ENCODE data around the gene SOCS3.
A peak's percentile ranks its signal among the peaks of the same experiment; 100 is the strongest.
"Not testable (repeated sequence)": the region's sequence is repeated elsewhere in the genome, so short reads cannot be mapped to it uniquely, and the experiment has no call there.

The SOCS3 gene

DNA sequence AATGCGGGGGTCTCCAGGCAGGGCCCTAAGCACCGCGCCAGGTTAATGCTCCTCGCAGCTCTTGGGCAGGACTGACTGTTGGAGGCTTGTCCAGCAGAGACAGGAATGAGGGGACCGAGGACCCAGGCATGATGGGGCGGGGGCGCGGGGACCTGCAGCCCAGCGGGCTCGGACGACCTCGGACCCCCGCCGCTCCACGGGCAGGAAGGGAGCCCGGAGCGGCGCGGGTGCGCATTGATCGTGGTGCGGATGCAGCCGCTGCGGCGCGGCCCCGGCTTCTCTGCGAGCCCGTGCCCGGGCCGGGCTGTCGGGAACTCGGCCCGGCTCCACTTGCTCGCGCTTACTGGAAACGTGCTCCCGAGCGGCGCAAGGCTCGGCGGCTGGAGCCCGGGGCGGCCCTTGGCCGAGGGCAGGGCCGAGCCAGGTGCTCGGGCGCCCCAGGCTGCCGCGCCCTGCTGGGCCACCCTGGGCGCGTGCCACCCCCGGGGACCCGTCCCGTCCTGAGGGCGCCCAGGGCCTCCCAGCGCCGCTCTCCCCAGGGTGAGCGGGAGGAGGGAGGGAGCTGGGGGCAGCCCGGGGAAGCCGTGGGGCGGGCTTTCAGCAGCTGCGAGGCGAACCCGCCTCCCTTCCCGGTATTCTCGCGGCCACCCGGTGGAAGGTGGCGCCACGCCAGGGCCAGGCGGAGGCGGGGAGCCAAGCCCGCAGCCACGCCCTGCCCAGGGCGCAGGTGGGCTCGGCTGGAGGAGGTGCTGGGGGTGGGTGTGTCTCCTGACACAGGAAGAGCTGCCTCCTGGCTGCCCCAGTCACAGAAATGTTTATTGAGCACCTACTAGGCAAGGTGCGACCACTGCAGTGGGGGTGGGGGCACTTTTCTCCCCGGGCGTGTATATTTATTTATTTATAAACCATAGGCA lies 45.9 kb downstream of the SOCS3 start:
- Histone ChIP-seq H3K27ac (ENCODE audit: low read length) (peak overlapping the region; percentile 99), H2AFZ (ENCODE audit: low read depth, low read length) (no peak overlapping the region), H3K9ac (ENCODE audit: low read length) (peak overlapping the region; percentile 92), H3K79me2 (ENCODE audit: low read length) (peaks cover 3% of the 10 kb centered on the region; the same call in 1 of the 2 replicates), H4K20me1 (ENCODE audit: insufficient read depth, low read length) (no peaks in the 10 kb centered on the region), H3K36me3 (replicated peaks; ENCODE audit: low read depth, low read length) (no peaks in the 10 kb centered on the region), H3K4me3 (ENCODE audit: low read length) (peak overlapping the region; percentile 75), H3K27me3 (ENCODE audit: low read depth, low read length) (no peaks in the 10 kb centered on the region), H3K4me1 (ENCODE audit: low read length) (peaks cover 60% of the 10 kb centered on the region), H3K9me3 (ENCODE audit: insufficient read depth, low read length) (no peaks in the 10 kb centered on the region), H3K4me2 (ENCODE audit: low read length) (peak overlapping the region; percentile 87)
- TF ChIP-seq EZH2phosphoT487 (IDR thresholded peaks at IDR 0.05; ENCODE audit: low read depth), result no peak
- TF ChIP-seq, protein P1, sequence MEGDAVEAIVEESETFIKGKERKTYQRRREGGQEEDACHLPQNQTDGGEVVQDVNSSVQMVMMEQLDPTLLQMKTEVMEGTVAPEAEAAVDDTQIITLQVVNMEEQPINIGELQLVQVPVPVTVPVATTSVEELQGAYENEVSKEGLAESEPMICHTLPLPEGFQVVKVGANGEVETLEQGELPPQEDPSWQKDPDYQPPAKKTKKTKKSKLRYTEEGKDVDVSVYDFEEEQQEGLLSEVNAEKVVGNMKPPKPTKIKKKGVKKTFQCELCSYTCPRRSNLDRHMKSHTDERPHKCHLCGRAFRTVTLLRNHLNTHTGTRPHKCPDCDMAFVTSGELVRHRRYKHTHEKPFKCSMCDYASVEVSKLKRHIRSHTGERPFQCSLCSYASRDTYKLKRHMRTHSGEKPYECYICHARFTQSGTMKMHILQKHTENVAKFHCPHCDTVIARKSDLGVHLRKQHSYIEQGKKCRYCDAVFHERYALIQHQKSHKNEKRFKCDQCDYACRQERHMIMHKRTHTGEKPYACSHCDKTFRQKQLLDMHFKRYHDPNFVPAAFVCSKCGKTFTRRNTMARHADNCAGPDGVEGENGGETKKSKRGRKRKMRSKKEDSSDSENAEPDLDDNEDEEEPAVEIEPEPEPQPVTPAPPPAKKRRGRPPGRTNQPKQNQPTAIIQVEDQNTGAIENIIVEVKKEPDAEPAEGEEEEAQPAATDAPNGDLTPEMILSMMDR (IDR thresholded peaks at IDR 0.05; ENCODE audit: low read depth, low read length), result no peak

DNA sequence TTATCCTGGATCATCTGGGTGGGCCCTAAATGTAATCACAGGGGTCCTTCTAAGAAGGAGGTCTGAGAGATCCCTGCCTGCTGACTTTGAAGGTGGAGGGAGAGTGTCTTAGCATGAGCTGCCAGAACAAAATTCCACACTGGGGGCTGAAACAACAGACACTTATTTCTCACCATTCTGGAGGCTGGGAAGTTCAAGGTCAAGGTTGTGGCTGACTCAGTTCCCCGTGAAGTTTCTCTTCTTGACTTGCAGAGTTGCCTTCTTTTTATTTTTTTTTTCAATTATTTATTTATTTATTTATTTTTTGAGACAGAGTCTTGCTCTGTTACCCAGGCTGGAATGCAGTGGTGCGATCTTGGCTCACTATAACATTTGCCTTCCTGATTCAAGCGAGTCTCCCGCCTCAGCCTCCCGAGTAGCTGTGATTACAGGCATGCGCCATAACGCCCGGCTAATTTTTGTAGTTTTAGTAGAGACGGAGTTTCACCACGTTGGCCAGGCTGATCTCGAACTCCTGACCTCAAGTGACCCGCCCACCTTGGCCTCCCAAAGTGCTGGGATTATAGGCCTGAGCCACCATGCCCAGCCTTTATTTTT lies 50.1 kb downstream of the SOCS3 start:
- not testable (repeated sequence) for H4K20me1 ChIP-seq (ENCODE audit: insufficient read depth, low read length); H3K79me2 ChIP-seq (ENCODE audit: low read length); H2AFZ ChIP-seq (ENCODE audit: low read depth, low read length); H3K27ac ChIP-seq (ENCODE audit: low read length); H3K9me3 ChIP-seq (ENCODE audit: insufficient read depth, low read length); H3K9ac ChIP-seq (ENCODE audit: low read length); H3K4me3 ChIP-seq (ENCODE audit: low read length); H3K27me3 ChIP-seq (ENCODE audit: low read depth, low read length); H3K4me2 ChIP-seq (ENCODE audit: low read length); H3K36me3 ChIP-seq (replicated peaks; ENCODE audit: low read depth, low read length)
- peaks cover 18% of the 10 kb centered on the region for H3K4me1 ChIP-seq (ENCODE audit: low read length)

DNA sequence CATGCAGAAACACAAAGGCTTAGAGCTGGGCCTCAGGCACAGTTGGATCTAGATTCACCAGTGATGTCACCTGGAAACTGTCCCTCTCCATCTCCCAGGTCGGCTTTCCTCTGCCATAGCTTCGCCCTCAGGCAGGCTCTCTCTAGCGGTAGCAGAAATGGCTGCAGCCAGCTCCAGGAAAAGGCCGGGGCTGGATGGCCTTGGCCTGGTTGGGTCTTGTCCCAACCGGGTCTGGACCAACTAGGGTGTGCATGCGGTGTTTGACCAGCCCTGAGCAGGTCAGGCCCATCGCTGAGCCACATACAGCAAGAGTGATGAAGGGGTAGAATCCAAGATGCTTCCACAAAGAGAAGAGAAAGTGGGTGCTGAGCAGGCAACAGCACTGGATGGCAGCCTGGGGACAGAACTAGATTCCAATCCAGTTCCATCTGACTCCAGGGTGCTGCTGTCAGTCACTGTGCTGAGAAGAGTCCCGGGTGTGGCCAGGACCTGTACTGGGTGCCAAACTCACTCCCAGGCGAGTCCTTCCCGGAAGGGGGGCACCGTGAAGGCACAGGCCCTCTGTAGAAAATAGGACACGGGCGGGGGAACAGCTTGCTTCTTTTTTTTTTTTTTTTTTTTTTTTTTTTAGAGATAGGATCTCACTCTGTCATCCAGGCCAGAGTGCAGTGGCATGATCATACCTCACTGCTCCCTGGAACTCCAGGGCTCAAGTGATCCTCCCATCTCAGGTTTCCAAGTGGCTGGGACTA lies 51.8 kb downstream of the SOCS3 start:
- H2AFZ ChIP-seq (ENCODE audit: low read depth, low read length), result no peak overlapping the region
- H3K36me3 ChIP-seq (replicated peaks; ENCODE audit: low read depth, low read length), result no peaks in the 10 kb centered on the region
- no peak overlapping the region for H3K4me2 ChIP-seq (ENCODE audit: low read length)
- no peaks in the 10 kb centered on the region for H3K79me2 ChIP-seq (ENCODE audit: low read length)
- H3K4me1 ChIP-seq (ENCODE audit: low read length), result peaks cover 7% of the 10 kb centered on the region
- H3K9me3 ChIP-seq (ENCODE audit: insufficient read depth, low read length), result peaks cover 5% of the 10 kb centered on the region; the same call in 1 of the 2 replicates
- no peak overlapping the region for H3K27ac ChIP-seq (ENCODE audit: low read length)
- no peaks in the 10 kb centered on the region for H4K20me1 ChIP-seq (ENCODE audit: insufficient read depth, low read length)
- no peaks in the 10 kb centered on the region for H3K27me3 ChIP-seq (ENCODE audit: low read depth, low read length)
- H3K4me3 ChIP-seq (ENCODE audit: low read length), result no peak overlapping the region
- TF ChIP-seq, protein P1 (IDR thresholded peaks at IDR 0.05; ENCODE audit: low read depth, low read length), result no peak
- no peak for TF ChIP-seq EZH2phosphoT487 (IDR thresholded peaks at IDR 0.05; ENCODE audit: low read depth)
- H3K9ac ChIP-seq (ENCODE audit: low read length), result no peak overlapping the region

DNA sequence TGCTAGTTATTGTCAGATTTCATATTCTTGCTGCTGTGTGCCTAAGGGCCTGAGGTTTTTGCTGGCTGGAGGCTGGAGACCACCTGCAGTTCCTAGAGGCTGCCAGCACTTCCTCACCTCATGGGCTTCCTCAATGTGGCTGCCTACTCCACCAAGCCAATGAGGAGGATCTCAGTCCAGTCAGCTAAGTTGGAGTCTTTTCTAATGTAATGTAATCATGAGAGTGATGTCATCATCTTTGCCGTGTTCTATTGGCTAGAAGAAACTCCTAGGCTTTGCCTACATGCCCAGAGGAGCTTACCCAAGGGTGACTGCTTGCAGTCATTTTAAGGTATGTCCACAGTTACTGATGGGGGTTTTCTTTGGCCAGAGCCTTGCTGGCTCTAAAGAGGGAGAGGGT lies 53.0 kb downstream of the SOCS3 start:
- TF ChIP-seq EZH2phosphoT487 (IDR thresholded peaks at IDR 0.05; ENCODE audit: low read depth), result no peak
- TF ChIP-seq, protein P1 (IDR thresholded peaks at IDR 0.05; ENCODE audit: low read depth, low read length), result no peak
- no peak overlapping the region for H3K9ac ChIP-seq (ENCODE audit: low read length)
- no peaks in the 10 kb centered on the region for H3K4me1 ChIP-seq (ENCODE audit: low read length)
- H3K9me3 ChIP-seq (ENCODE audit: insufficient read depth, low read length), result peaks cover 5% of the 10 kb centered on the region; the same call in 1 of the 2 replicates
- H3K36me3 ChIP-seq (replicated peaks; ENCODE audit: low read depth, low read length), result no peaks in the 10 kb centered on the region
- H3K4me2 ChIP-seq (ENCODE audit: low read length), result no peak overlapping the region
- no peak overlapping the region for H2AFZ ChIP-seq (ENCODE audit: low read depth, low read length)
- no peak overlapping the region for H3K27ac ChIP-seq (ENCODE audit: low read length)
- H3K4me3 ChIP-seq (ENCODE audit: low read length), result no peak overlapping the region
- H4K20me1 ChIP-seq (ENCODE audit: insufficient read depth, low read length), result no peaks in the 10 kb centered on the region
- H3K27me3 ChIP-seq (ENCODE audit: low read depth, low read length), result no peaks in the 10 kb centered on the region
- H3K79me2 ChIP-seq (ENCODE audit: low read length), result no peaks in the 10 kb centered on the region
